HUDEP-2 (cell line): ENCODE data around the gene ACACA.

Source experiments
- DNase-seq, 76 experiments: peaks; one replicate each; lab custom pipeline; 2025; ENCODE audit not compliant: unreplicated experiment in 76 of 76; lab: John Stamatoyannopoulos, UW

ACACA gene

GRCh38 chr17:37399265-37399803 lies 7.3 kb downstream of the ACACA start:
- DNase-seq, result no peak

GRCh38 chr17:37393352-37393751 lies 13.3 kb downstream of the ACACA start:
- DNase-seq, result no peak

- no peak for DNase-seq
Observed at GRCh38 chr17:37392024-37392590, 14.5 kb downstream of the ACACA start.

- DNase-seq, result peak in 20 of 76 experiments; percentile 3 to 59 (median 14)
Observed at GRCh38 chr17:37391146-37391545, 15.5 kb downstream of the ACACA start.

GRCh38 chr17:37389160-37389559 lies 17.5 kb downstream of the ACACA start:
- no peak for DNase-seq

- DNase-seq, result no peak
Observed at GRCh38 chr17:37388266-37388665, 18.4 kb downstream of the ACACA start.

- DNase-seq, result no peak
Observed at GRCh38 chr17:37386462-37386861, 20.2 kb downstream of the ACACA start.

- DNase-seq, result no peak
Observed at GRCh38 chr17:37385474-37385990, 21.1 kb downstream of the ACACA start.

GRCh38 chr17:37384560-37385149 lies 22.0 kb downstream of the ACACA start:
- no peak for DNase-seq

GRCh38 chr17:37382056-37382455 lies 24.6 kb downstream of the ACACA start:
- no peak for DNase-seq

- DNase-seq, result no peak
Observed at GRCh38 chr17:37375706-37376105, 30.9 kb downstream of the ACACA start, which contains the start of gene C17orf78. C17orf78 (plus strand) TSS chr17:37375985; CDS start chr17:37376093, 108 bp downstream.

GRCh38 chr17:37373530-37374159 lies 33.0 kb downstream of the ACACA start:
- DNase-seq, result peak in 65 of 76 experiments; percentile 3 to 84 (median 49)

GRCh38 chr17:37368577-37368976 lies 38.1 kb downstream of the ACACA start:
- DNase-seq, result no peak

GRCh38 chr17:37365589-37365988 lies 41.0 kb downstream of the ACACA start:
- DNase-seq, result no peak

- DNase-seq, result no peak
Observed at GRCh38 chr17:37361543-37361942, 45.1 kb downstream of the ACACA start.

GRCh38 chr17:37360632-37361031 lies 46.0 kb downstream of the ACACA start:
- no peak for DNase-seq

GRCh38 chr17:37359682-37360188 lies 46.9 kb downstream of the ACACA start:
- no peak for DNase-seq

- peak; percentile 25 to 98 (median 93) for DNase-seq
Observed at GRCh38 chr17:37358830-37359681, 47.6 kb downstream of the ACACA start.

GRCh38 chr17:37358098-37358829 lies 48.4 kb downstream of the ACACA start:
- peak in 45 of 76 experiments; percentile 2 to 52 (median 19) for DNase-seq
